ENCODE results near the gene NR5A1.

Gene NR5A1

GRCh38 chr9:124480621-124480981 is 26.6 kb downstream of the NR5A1 start:
- DNase-seq (ENCODE audit: low read depth in 3 of 3): no peak

GRCh38 chr9:124479947-124480620 is 27.1 kb downstream of the NR5A1 start:
- no peak for DNase-seq (ENCODE audit: low read depth in 3 of 3)

DNA sequence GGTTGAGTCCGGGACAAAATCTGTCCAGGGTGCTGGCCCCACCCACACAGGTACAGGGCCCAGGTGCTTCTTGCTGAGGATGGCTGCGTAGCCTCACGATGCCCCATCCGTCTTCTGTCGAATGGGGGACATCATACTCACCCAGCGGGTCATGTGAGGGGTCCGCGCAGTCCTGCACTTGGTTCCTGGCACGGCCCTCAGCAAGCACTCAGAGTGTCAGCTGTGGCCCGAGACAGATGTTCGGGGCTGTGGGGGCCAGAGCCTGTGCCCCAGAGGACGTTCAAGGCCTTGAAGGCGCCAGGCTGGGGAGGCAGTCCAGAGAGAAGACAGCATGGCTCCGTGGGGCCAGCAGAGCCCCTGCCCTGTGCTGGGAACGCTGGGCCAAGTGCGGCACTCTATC is 27.8 kb downstream of the NR5A1 start:
- DNase-seq (ENCODE audit: low read depth in 3 of 3): no peak

DNA sequence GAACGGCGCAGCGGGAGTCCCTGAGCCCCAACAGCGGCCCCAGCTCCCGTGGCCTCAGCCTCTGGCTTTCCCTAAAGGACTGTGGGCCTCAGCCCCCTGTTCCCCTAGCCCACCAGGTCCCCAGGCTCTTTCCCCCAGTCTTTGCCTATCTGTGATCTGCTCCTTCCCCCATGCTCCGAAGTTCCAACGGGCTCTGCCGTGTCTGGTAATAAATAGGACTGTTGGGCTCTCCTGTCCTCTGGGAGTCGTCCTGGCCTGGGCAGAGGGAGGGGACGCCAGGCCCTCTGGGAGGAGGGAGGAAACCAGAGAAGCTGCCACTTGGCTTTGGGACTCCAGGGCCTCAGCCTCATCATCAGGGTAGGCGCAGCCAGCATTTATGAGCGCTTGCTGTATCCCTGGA is 28.8 kb downstream of the NR5A1 start:
- DNase-seq (ENCODE audit: low read depth in 3 of 3): no peak

DNA sequence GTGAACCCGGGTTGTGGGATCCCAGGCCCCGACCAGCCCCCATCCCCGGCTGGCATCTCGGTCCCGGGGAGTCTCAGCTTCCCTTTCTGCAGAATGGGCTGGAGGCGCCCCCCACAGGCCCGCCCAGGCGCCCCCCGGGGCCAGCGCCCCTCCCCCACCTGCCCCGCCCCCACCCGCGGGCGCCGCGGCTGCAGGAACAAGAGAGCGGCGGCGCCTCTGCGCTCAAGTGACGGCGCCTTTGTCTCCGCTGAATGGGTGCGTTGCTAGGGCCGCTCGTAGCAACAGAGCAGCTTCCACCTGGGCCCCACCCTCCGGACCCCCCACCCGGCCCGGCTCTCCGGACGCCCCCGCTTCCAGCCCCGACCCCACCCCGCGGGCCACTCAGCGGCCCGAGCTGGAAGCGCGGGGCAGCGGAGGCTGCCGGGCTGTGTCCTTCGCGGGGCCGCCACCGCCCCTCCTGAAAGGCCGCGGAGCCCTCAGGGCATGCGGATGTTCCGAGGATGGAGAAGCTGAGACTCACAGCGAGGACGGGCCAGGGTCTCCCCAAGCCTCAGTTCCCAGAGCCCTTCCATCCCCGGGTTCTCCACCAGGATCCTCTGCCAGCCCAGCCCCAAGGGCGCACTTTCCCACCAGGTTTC is 29.4 kb downstream of the NR5A1 start:
- no peak for DNase-seq (ENCODE audit: low read depth in 3 of 3)

DNA sequence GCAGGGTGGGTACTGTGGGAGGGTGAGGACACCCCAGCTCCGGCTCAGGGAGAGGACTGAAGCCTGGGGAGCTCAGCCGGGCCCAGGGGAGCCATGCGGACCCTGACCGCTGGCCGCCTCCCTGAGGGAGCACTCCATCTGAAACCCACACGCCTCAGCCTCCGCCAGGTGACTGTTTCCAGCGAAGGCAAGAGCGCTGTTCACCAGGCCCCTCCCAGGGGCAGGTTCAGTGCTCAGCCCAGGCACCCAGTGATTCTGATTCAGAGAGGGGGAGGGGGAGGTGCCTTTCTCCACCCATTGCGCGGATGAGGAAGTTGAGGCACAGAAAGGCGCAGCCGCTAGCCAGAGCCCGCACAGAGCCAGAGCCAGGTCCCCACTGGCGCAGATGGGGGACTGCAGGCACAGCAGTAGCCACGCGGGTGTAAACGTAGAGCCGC is 30.0 kb downstream of the NR5A1 start:
- no peak for DNase-seq (ENCODE audit: low read depth in 3 of 3)

DNA sequence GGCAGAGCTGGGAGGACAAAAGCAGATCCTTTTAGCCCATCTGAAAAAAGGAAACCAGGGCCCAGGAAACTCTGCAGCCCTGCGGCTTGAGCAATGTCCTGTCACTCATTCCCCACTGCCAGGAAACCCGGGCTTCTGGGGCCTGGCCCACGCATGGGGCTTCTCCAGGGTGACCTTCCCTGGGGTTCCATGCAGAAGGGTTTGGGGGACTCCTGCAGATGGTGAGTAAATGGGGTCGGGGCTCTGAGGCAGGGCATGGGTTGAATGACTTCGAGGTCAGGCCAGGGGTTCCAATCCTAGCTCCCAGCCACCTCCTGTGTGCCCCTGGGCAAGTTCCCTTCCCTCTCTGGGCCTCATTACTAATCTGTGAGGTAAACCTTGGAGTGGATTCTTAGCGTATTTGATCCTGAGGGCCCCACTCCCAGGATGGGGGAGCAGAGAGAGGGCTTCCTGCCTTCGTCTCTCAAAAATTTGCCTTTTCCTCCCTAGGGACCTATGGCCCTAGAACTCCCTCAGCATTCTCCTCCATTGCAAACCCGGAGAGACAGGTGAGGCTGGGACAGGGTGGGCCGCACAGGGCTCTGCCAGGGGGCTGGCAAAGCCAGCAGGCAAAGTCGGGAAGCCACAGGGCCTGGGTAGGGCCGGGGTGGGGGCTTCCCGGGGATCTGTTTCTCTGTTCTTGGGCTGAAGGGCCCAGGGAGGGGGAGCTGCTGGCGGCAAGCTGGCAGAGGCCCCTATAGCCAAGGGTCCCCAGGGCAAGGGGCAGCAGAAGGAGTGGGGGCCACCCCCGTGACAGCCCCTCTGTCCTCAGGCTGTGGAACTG is 31.1 kb downstream of the NR5A1 start:
- no peak for DNase-seq (ENCODE audit: low read depth in 3 of 3)

DNA sequence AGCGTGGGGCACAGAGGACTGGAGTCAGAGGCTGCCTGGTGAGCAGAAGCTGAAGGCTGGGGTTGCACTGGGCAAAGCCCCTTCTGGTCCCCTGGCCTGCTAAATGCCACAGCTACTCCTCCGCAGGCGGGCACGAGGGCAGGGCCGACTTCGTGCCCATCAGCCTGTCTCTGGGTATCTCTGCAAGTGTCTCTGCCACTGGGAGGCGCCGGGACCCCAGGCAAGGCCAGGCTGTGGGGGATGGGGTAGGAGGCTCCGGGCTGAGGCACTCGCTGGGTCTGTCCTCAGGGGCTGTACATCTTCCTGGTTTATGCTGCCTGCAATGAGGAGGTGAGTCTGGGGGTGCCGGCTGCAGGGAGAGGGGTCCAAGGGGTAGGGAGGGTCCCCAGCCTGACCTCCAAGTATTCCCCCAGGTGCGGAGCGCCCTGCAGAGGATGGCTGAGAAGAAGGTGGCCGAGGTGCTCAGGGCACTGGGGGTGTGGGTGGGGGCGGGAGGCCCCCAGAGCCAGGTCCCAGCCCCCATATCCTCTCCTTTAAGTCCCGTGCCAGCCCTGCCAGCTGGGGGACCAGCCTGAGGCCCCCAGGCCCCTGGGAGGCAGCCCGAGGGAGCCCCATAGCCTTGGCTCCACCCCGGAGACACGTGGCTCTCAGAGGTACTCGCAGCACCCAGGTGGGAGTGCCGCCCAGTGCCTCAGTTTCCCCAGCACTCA is 31.9 kb downstream of the NR5A1 start:
- DNase-seq (ENCODE audit: low read depth in 3 of 3): no peak

DNA sequence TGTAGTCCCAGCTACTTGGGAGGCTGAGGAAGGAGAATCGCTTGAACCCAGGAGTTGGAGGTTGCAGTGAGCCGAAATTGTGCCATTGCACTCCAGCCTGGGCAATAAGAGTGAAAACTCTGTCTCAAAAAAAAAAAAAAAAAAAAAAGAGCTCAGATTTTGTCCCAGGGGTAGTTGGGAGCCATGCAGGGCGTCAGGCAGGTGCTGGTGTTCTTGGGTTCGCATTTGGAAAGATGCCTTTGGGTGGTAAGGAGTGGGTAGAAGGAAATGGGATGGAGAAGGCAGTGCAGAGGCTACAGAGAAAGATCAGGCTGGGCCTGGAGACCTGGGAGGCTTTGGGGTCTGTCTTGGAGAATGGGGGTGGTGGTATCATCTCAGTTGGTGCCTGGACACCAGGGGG is 33.0 kb downstream of the NR5A1 start:
- no peak for DNase-seq (ENCODE audit: low read depth in 3 of 3)

DNA sequence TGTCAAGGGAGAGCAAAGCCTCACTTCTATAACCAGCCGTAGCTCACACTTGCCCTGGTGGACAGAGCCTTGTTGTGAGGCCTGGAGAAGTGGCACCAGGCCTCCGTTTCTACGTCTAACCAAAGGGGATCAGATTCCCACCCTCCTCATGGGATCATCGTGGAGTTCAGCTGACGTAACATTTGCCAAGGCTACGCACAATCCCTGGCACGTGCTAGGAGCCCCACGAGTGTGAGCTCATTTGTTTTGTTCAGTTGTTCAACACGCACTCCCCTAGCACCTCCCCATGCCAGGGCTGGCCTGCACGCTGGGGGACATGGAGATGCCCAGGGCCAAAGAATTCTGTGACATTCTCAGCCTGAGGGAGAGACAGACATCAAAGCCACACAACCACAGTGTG is 33.9 kb downstream of the NR5A1 start:
- no peak for DNase-seq (ENCODE audit: low read depth in 3 of 3)

DNA sequence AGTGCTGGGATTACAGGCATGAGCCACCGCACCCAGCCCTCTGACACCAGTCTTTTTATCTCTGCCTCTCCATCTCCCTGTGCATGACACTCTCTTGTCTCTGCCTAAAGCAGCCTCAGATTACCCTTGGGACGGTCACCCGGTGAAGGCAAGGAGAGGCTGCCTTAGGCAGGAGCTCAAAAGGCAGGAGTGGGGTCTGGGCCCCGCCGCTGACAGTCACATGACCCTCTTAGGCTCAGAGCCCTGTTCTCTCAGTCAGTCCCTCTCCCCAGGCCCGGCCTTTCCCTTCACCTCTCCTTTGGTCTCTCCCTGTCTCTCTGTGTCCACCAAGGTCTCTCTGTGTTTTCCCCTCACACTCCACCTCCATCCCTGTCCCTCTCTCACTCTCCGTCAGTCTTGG is 34.4 kb downstream of the NR5A1 start:
- DNase-seq (ENCODE audit: low read depth in 3 of 3): no peak

DNA sequence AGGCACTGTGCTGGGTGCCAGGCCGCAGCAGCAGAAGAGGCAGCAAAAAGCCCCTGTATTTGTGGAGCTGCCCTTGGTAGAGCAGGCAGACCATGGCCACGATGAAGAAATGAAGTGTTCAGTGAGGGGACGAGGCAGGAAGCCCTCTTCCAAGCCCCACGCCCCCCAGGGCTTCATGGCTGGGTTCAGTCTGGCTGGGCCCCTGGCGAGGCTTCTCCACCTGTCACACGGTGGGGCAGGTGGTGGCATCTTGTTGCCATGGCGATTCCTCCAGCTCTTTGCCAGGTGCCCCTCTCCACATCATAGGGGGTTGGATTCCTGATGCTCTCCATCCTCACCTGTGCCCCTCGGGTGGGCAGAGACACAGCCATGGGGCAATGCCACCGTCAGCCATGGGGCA is 35.4 kb downstream of the NR5A1 start:
- no peak for DNase-seq (ENCODE audit: low read depth in 3 of 3)

DNA sequence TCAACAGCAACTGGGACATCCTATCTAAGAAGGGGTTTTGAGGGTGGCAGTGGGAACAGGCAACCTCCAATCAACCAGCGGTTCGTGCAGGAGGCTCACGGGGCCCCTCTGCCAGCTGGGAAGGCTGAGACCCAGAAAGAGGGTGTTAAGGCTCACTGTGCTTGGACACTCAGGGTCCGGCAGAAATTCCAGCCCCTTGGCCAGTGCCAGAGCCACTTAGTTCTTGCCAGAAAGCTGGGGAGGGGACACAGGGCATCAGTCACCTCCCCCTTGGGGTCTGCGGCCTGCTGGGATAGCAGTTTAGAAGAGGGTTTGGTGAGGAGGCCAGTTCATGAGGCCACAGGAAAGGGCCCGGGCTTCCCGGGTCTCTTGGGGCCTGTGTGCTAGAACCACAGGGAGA is 36.5 kb downstream of the NR5A1 start:
- no peak for DNase-seq (ENCODE audit: low read depth in 3 of 3)

DNA sequence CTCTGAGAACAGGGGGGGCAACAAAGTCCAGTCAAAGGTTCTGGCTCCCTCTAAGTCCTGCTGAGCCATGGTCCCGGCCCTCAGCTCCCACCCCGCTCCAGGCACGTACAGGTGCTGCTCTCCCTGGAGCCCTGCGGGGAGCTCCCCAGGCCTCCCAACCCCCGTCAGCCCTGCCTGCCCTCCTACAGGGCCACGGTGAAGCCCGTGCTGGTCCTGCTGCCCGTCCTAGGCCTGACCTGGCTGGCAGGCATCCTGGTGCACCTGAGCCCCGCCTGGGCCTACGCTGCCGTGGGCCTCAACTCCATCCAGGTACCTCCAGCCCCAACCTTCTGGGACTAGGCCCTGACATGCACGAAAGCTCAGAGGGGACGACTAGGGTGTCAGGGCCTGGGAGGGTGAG is 36.9 kb downstream of the NR5A1 start:
- no peak for DNase-seq (ENCODE audit: low read depth in 3 of 3)

DNA sequence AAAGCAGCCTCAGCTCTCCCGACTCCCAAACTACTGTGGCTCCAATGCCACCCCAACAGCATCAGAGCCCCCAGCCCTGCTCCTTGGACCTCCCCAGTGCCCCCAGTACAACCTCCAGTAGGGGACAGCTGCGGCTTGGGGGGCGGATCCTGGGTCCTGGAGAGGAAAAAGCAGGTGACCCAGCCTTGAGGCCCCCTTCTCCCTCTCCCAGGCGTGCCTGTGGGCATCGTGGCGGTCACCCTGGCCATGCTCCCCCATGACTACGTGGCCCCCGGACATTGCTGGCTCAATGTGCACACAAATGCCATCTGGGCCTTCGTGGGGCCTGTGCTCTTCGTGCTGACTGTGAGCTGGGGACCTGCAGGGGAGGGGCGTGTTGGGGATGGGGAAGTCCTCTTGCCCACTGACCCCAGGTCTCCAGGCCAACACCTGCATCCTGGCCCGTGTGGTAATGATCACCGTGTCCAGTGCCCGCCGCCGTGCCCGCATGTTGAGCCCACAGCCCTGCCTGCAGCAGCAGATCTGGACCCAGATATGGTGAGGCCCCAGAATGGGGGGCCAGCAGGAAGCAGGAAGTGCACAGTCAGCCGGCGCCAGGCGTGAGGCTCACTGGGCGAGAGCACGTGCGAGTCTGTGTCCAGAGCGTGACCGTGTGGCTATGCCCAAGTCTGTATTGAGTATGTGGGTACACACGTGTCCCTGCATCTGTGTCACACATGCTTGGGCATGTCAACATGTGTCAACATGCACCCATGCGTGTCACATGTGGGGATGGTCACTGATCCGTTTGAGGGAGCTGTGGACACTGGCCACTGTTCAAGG is 38.0 kb downstream of the NR5A1 start:
- DNase-seq (ENCODE audit: low read depth in 3 of 3): no peak

DNA sequence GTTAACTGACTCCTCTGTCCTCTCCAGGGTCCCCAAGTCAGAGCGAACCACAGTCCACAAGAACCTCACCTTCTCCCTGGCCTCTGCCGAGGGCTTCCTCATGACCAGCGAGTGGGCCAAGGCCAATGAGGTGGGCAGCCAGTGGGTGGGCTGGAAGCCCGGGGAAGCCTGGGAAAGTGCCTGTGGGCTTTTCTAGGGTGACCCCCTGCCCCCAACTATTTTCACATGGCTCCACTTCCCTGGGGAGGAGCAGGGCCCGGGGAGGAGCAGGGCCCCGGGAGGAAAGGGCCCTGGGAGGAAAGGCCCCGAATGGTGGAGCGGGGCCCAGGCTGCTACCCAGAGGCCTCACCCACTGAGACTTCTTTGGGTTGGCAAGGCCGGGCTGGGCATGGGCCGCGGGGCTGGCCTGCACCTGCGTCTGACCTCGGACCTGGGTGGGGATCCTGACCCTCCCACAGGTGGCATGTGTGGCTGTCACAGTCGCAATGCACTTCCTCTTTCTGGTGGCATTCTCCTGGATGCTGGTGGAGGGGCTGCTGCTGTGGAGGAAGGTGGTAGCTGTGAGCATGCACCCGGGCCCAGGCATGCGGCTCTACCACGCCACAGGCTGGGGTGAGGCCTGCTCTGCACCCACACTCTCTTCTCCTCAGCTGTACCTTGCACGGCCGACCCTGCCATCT is 39.0 kb downstream of the NR5A1 start:
- DNase-seq (ENCODE audit: low read depth in 3 of 3): no peak

GRCh38 chr9:124467410-124468060 is 39.7 kb downstream of the NR5A1 start:
- DNase-seq (ENCODE audit: low read depth in 3 of 3): no peak

GRCh38 chr9:124465736-124466135 is 41.5 kb downstream of the NR5A1 start:
- no peak for DNase-seq (ENCODE audit: low read depth in 3 of 3)

- DNase-seq (ENCODE audit: low read depth in 3 of 3): no peak
Observed at GRCh38 chr9:124462739-124463138, 44.5 kb downstream of the NR5A1 start.

DNA sequence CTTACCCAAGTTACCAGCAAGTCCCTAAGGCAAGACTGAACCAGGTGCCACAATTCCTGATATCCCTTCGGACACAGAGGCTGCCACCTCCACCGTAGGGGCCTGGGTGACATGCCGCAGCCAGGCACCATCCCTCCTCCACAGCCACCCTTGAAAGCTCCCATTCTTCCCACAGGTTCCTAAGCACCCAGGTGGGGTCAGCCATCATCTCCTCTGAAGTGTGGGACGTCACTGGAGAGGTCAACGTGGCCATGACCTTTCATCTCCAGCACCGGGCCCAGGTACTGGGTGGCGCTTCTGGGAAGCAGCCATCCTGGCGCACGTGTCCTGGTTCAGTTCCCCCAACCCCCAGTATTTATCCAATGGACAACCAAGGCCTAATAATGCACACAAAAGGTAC is 48.8 kb downstream of the NR5A1 start:
- no peak for DNase-seq (ENCODE audit: low read depth in 3 of 3)

Measured in stimulated activated CD4-positive, alpha-beta T cell treated with anti-CD3 and anti-CD28 coated beads, TNF-alpha, amount 100 ng/mL, for 4 hours (primary cell).